ENCODE results near the gene ANXA1.

GRCh38 chr9:73168298-73168934 is 16.8 kb downstream of the ANXA1 start:
- TF ChIP-seq CTCF (IDR thresholded peaks at IDR 0.05 in 8 of 11, conservative IDR thresholded peaks at IDR 0.05 in 3 of 11) (no peak), POLR2A (IDR thresholded peaks at IDR 0.05) (no peak)
